ENCODE results near the gene P2RY2. TPM values are rescaled to one million over a fixed set of nuclear protein-coding genes. Genes with fewer than 3 reads are reported as not detected.

Gene P2RY2
- polyA plus RNA-seq, 1 donor from 2014 or later = not detected

DNA sequence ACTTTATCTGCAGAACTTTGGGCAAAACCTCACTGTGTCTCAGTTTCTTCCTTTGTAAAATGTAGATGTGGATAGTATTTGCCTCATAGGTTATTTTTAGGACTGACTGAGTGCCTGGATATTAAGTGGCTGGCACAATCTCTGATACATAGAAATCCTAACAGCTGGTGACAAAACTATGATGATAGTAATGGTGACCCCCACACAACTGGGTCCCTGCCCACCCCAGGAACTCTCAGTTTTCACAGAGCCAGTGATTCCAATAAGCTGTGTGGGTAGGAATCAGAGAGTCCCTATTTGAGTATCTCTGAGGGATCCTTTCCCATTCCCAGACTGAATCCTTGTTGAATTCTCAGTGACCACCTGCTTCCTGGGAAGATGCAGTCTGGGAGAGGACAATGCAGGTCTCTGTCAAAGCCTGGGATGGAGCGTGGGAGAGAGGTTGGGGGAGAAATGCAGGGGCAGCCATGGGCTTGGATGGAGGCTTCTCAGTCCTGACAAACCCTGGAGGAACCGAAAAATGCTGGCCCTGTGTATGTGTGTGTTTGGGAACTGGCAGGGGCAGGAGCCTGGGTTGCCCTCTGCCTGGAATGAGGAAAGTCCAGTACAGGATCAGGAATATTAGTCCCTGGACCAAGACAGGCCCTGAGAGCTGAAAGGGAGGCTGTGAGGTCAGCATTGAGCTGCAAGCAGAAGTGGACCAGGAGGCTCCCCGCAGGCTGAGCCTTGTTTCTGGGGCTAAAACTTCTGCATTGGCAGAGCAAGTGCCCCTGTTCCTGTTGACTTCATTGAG is 48.0 kb downstream of the P2RY2 start:
- TF ChIP-seq TAF1 (IDR thresholded peaks at IDR 0.05; ENCODE audit: low read depth) = no peak
- TF ChIP-seq EP300 (conservative IDR thresholded peaks at IDR 0.05; ENCODE audit: poor library complexity, severe bottlenecking) = no peak
- Histone ChIP-seq H3K9me3 (ENCODE audit: low read length) (no peaks in the 10 kb centered on the region), H3K36me3 (ENCODE audit: insufficient read depth, low read length) (no peaks in the 10 kb centered on the region), H3K27me3 (ENCODE audit: insufficient read depth, low read depth, low read length) (peaks cover 4% of the 10 kb centered on the region), H3K9me2 (ENCODE audit: insufficient read depth, low read length) (no peaks in the 10 kb centered on the region), H3K4me2 (ENCODE audit: low read length) (no peak overlapping the region), H4K20me1 (ENCODE audit: insufficient read depth) (no peaks in the 10 kb centered on the region), H3K9ac (ENCODE audit: low read length) (no peak overlapping the region), H3F3A (ENCODE audit: insufficient read depth, low read length, poor library complexity, severe bottlenecking) (no peaks in the 10 kb centered on the region), H3K27ac (ENCODE audit: low read length) (no peak overlapping the region), H2AFZ (ENCODE audit: low read depth, low read length) (no peak overlapping the region), H3K4me3 (ENCODE audit: low read length) (no peak overlapping the region), H3K79me2 (replicated peaks; ENCODE audit: insufficient read depth, low read length) (no peaks in the 10 kb centered on the region)

DNA sequence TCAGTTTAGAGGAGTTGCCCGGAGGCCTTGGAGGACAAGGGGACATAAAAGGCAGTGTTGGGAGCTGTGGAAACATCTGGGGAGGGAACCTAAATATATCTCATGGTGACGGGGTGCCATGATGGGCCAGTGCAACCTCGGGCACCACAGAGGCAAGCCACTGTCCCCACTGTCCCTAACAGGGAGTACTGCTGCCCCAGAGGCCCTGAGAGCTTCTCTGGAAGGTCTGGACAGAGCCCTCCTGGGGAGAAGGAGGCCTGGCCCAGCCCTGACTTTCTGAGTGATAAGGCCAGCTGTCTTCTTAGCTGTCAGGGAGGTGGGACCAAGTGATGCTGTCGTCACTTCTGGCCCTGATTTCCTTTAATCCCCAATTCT is 48.6 kb downstream of the P2RY2 start:
- no peaks in the 10 kb centered on the region for H3F3A ChIP-seq (ENCODE audit: insufficient read depth, low read length, poor library complexity, severe bottlenecking)
- TF ChIP-seq SMC3 (conservative IDR thresholded peaks at IDR 0.05; ENCODE audit: poor library complexity) = no peak
- TF ChIP-seq EP300 (conservative IDR thresholded peaks at IDR 0.05; ENCODE audit: poor library complexity, severe bottlenecking) = no peak
- no peak overlapping the region for H3K4me3 ChIP-seq (ENCODE audit: low read length)
- no peak overlapping the region for H3K27ac ChIP-seq (ENCODE audit: low read length)
- no peak overlapping the region for H3K4me2 ChIP-seq (ENCODE audit: low read length)
- no peaks in the 10 kb centered on the region for H3K36me3 ChIP-seq (ENCODE audit: insufficient read depth, low read length)
- no peaks in the 10 kb centered on the region for H3K9me2 ChIP-seq (ENCODE audit: insufficient read depth, low read length)
- no peak overlapping the region for H3K9ac ChIP-seq (ENCODE audit: low read length)
- H4K20me1 ChIP-seq (ENCODE audit: insufficient read depth) = no peaks in the 10 kb centered on the region
- no peaks in the 10 kb centered on the region for H3K9me3 ChIP-seq (ENCODE audit: low read length)
- no peak overlapping the region for H2AFZ ChIP-seq (ENCODE audit: low read depth, low read length)
- no peaks in the 10 kb centered on the region for H3K79me2 ChIP-seq (replicated peaks; ENCODE audit: insufficient read depth, low read length)
- H3K27me3 ChIP-seq (ENCODE audit: insufficient read depth, low read depth, low read length) = peaks cover 4% of the 10 kb centered on the region

DNA sequence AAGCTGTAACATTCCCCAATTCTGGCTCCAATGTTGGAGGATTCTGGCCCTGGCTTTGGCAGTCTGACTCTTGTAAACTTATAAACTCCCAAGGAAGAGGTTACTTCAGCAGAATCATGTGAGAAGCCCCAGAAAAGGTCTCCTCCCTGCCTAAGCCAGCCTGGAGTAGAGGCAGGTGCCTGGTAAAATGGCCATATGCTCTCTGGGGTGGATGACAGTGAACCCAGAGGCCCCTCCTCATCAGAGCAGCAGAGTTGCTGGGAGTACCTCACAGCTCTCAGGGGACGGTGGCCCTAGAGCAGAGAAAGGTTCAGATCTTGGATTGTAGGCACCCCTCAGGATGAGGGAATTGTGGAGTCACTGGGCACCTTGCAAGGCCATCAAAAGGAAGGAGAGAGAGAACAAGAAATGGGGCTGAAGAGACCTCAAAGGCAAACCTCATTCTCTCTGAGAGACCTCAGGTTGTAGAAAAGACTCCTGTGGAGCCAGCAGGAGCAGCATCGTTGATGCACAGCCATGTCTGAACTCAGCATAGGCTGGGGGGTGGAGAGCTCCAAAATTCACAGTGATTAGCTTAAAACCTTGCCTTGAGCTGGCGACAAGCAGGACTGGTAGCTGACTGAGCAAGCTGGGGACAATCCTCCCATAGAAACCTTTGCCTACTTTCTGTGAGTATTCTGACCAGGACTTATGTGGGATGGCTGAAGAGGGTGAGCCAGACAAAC is 49.2 kb downstream of the P2RY2 start:
- Histone ChIP-seq H3K4me3 (ENCODE audit: low read length) (no peak overlapping the region), H3K9me3 (ENCODE audit: low read length) (no peaks in the 10 kb centered on the region), H4K20me1 (ENCODE audit: insufficient read depth) (no peaks in the 10 kb centered on the region), H3K9me2 (ENCODE audit: insufficient read depth, low read length) (no peaks in the 10 kb centered on the region), H3K79me2 (replicated peaks; ENCODE audit: insufficient read depth, low read length) (no peaks in the 10 kb centered on the region), H3K27me3 (ENCODE audit: insufficient read depth, low read depth, low read length) (peaks cover 4% of the 10 kb centered on the region), H3K9ac (ENCODE audit: low read length) (no peak overlapping the region), H3K4me2 (ENCODE audit: low read length) (no peak overlapping the region), H2AFZ (ENCODE audit: low read depth, low read length) (no peak overlapping the region), H3K27ac (ENCODE audit: low read length) (no peak overlapping the region), H3K36me3 (ENCODE audit: insufficient read depth, low read length) (no peaks in the 10 kb centered on the region), H3F3A (ENCODE audit: insufficient read depth, low read length, poor library complexity, severe bottlenecking) (no peaks in the 10 kb centered on the region)
- TF ChIP-seq EZH2 (IDR thresholded peaks at IDR 0.05; ENCODE audit: borderline replicate concordance, insufficient read depth, low read length, poor library complexity, severe bottlenecking) (no peak), POLR2AphosphoS5 (IDR thresholded peaks at IDR 0.05) (no peak), RAD21 (conservative IDR thresholded peaks at IDR 0.05) (no peak), MXI1 (conservative IDR thresholded peaks at IDR 0.05; ENCODE audit: poor library complexity, severe bottlenecking) (no peak), SMC3 (conservative IDR thresholded peaks at IDR 0.05; ENCODE audit: poor library complexity) (no peak), TAF1 (IDR thresholded peaks at IDR 0.05; ENCODE audit: low read depth) (no peak), EP300 (conservative IDR thresholded peaks at IDR 0.05; ENCODE audit: poor library complexity, severe bottlenecking) (no peak)
- TF ChIP-seq, protein P1, sequence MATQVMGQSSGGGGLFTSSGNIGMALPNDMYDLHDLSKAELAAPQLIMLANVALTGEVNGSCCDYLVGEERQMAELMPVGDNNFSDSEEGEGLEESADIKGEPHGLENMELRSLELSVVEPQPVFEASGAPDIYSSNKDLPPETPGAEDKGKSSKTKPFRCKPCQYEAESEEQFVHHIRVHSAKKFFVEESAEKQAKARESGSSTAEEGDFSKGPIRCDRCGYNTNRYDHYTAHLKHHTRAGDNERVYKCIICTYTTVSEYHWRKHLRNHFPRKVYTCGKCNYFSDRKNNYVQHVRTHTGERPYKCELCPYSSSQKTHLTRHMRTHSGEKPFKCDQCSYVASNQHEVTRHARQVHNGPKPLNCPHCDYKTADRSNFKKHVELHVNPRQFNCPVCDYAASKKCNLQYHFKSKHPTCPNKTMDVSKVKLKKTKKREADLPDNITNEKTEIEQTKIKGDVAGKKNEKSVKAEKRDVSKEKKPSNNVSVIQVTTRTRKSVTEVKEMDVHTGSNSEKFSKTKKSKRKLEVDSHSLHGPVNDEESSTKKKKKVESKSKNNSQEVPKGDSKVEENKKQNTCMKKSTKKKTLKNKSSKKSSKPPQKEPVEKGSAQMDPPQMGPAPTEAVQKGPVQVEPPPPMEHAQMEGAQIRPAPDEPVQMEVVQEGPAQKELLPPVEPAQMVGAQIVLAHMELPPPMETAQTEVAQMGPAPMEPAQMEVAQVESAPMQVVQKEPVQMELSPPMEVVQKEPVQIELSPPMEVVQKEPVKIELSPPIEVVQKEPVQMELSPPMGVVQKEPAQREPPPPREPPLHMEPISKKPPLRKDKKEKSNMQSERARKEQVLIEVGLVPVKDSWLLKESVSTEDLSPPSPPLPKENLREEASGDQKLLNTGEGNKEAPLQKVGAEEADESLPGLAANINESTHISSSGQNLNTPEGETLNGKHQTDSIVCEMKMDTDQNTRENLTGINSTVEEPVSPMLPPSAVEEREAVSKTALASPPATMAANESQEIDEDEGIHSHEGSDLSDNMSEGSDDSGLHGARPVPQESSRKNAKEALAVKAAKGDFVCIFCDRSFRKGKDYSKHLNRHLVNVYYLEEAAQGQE (IDR thresholded peaks at IDR 0.05; ENCODE audit: borderline replicate concordance) = no peak
- TF ChIP-seq, protein P2, sequence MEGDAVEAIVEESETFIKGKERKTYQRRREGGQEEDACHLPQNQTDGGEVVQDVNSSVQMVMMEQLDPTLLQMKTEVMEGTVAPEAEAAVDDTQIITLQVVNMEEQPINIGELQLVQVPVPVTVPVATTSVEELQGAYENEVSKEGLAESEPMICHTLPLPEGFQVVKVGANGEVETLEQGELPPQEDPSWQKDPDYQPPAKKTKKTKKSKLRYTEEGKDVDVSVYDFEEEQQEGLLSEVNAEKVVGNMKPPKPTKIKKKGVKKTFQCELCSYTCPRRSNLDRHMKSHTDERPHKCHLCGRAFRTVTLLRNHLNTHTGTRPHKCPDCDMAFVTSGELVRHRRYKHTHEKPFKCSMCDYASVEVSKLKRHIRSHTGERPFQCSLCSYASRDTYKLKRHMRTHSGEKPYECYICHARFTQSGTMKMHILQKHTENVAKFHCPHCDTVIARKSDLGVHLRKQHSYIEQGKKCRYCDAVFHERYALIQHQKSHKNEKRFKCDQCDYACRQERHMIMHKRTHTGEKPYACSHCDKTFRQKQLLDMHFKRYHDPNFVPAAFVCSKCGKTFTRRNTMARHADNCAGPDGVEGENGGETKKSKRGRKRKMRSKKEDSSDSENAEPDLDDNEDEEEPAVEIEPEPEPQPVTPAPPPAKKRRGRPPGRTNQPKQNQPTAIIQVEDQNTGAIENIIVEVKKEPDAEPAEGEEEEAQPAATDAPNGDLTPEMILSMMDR (IDR thresholded peaks at IDR 0.05; ENCODE audit: poor library complexity, severe bottlenecking) = no peak
